CD14-positive monocyte (primary cell): Measurements from ENCODE around the gene SULF2. TPM values are rescaled to one million over a fixed set of nuclear protein-coding genes. Genes with fewer than 3 reads are reported as not detected.

ENCODE experiments used
- DNase-seq, 3 donors: peaks; one replicate each; pipeline ENCODE4 v3.0.0-alpha.2; 2011 to 2022
- H2AFZ ChIP-seq: 2 replicates; pipeline ENCODE4 v1.6.0; 2012; ENCODE audit warnings: mild to moderate bottlenecking, low read depth, low read length, inconsistent platforms; ENCODE audit not compliant: insufficient read depth, poor library complexity, severe bottlenecking
- H3K27ac ChIP-seq, 2 donors: 1 replicate in 1 of 2; 2 replicates in 1 of 2; pipeline ENCODE4 v1.5.1; 2012 to 2013; ENCODE audit warnings: low read length in 2 of 2, control low read depth in 1 of 2, inconsistent platforms in 1 of 2, low read depth in 1 of 2, mild to moderate bottlenecking in 1 of 2
- H3K27me3 ChIP-seq, 2 donors: one replicate each; pipeline versions ENCODE4 v1.6.0 to v1.6.1; 2011 to 2013; ENCODE audit warnings: low read length in 2 of 2; ENCODE audit not compliant: control insufficient read depth in 2 of 2, insufficient read depth in 2 of 2
- H3K36me3 ChIP-seq, 2 donors: replicated peaks in 1 of 2; 1 replicate in 1 of 2; 2 replicates in 1 of 2; pipeline versions ENCODE4 v1.5.1 to v1.6.1; 2012 to 2013; ENCODE audit warnings: low read length in 2 of 2, control low read depth in 1 of 2, inconsistent platforms in 1 of 2, mild to moderate bottlenecking in 1 of 2; ENCODE audit not compliant: insufficient read depth in 2 of 2, control insufficient read depth in 1 of 2
- H3K4me1 ChIP-seq, 2 donors: 1 replicate in 1 of 2; 2 replicates in 1 of 2; pipeline versions ENCODE4 v1.5.1 to v1.6.1; 2012 to 2013; ENCODE audit warnings: low read length in 2 of 2, control low read depth in 1 of 2, inconsistent platforms in 1 of 2, mild to moderate bottlenecking in 1 of 2, moderate library complexity in 1 of 2; ENCODE audit not compliant: insufficient read depth in 2 of 2, control insufficient read depth in 1 of 2
- H3K4me2 ChIP-seq: replicated peaks from 2 replicates; pipeline ENCODE3; 2012; ENCODE audit warnings: low read length, moderate library complexity, mild to moderate bottlenecking; ENCODE audit not compliant: poor library complexity, severe bottlenecking; ENCODE audit errors: extremely low read depth
- H3K4me3 ChIP-seq, 3 experiments: fragments of 200-600 bp in 1 of 3; sonication (generic) in 1 of 3; replicated peaks in 1 of 3; 1 replicate in 2 of 3; 2 replicates in 1 of 3; pipeline ENCODE4 v1.5.1; 2011 to 2013; ENCODE audit warnings: low read length in 3 of 3, mild to moderate bottlenecking in 3 of 3, control low read depth in 2 of 3, low read depth in 2 of 3, inconsistent platforms in 1 of 3, moderate library complexity in 1 of 3
- H3K79me2 ChIP-seq: 2 replicates; pipeline ENCODE4 v1.6.0; 2012; ENCODE audit warnings: mild to moderate bottlenecking, control low read depth, inconsistent platforms, low read length, moderate library complexity; ENCODE audit not compliant: insufficient read depth
- H3K9ac ChIP-seq: 2 replicates; pipeline ENCODE4 v1.6.0; 2017; ENCODE audit warnings: low read length, mild to moderate bottlenecking; ENCODE audit not compliant: insufficient read depth, poor library complexity, severe bottlenecking
- H3K9me3 ChIP-seq, 2 donors: replicated peaks in 1 of 2; 1 replicate in 1 of 2; 2 replicates in 1 of 2; pipeline versions ENCODE4 v1.5.1 to v1.6.1; 2012 to 2013; ENCODE audit warnings: low read length in 2 of 2, control low read depth in 1 of 2; ENCODE audit not compliant: control insufficient read depth in 1 of 2, insufficient read depth in 1 of 2
- H4K20me1 ChIP-seq: 2 replicates; pipeline ENCODE4 v1.6.0; 2012; ENCODE audit warnings: mild to moderate bottlenecking, low read length, control low read depth, moderate library complexity; ENCODE audit not compliant: insufficient read depth
- H3K27ac Mint-ChIP-seq, 7 donors: one replicate each; pipeline ENCODE4 v1.8.0; 2020; ENCODE audit warnings: mild to moderate bottlenecking in 7 of 7, mixed read lengths in 7 of 7, moderate library complexity in 6 of 7, inconsistent platforms in 2 of 7
- H3K27me3 Mint-ChIP-seq, 3 donors: one replicate each; pipeline ENCODE4 v1.8.0; 2021 to 2022; ENCODE audit warnings: low read depth in 3 of 3, mild to moderate bottlenecking in 3 of 3, mixed read lengths in 3 of 3, moderate library complexity in 3 of 3, inconsistent platforms in 1 of 3
- H3K36me3 Mint-ChIP-seq, 2 donors: one replicate each; pipeline ENCODE4 v1.8.0; 2020; ENCODE audit warnings: mixed read lengths in 2 of 2, inconsistent platforms in 1 of 2, mild to moderate bottlenecking in 1 of 2
- H3K4me1 Mint-ChIP-seq: one replicate; pipeline ENCODE4 v1.8.0; 2020; ENCODE audit warnings: mild to moderate bottlenecking, mixed read lengths
- H3K4me3 Mint-ChIP-seq, 2 donors: one replicate each; pipeline ENCODE4 v1.8.0; 2020; ENCODE audit warnings: mild to moderate bottlenecking in 2 of 2, mixed read lengths in 2 of 2, moderate library complexity in 1 of 2
- H3K9me3 Mint-ChIP-seq, 7 donors: one replicate each; pipeline ENCODE4 v1.8.0; 2020 to 2022; ENCODE audit warnings: mixed read lengths in 7 of 7, mild to moderate bottlenecking in 6 of 7, moderate library complexity in 6 of 7, inconsistent platforms in 2 of 7
- CTCF ChIP-seq: fragments of 200-600 bp; IDR thresholded peaks from one replicate; pipeline ENCODE4 v1.8.0; 2022; ENCODE audit warnings: antibody characterized with exemption, mild to moderate bottlenecking
- WGBS: methylation state at CpG from one replicate; pipeline ENCODE4 v1.1.5; 2013; ENCODE audit warnings: missing lambda C conversion rate; ENCODE audit not compliant: insufficient coverage; 5-methylcytosine and 5-hydroxymethylcytosine counted together
- intact Hi-C, 2 donors: fragments of 100-400 bp; cut with micrococcal nuclease; formaldehyde crosslinking; loops; one replicate each; pipeline versions ENCODE4 v1.15.0 to v1.15.1; 2023
- polyA plus RNA-seq, 3 donors: library from polyadenylated mRNA; depleted of rRNA in 1 of 3; unstranded in 2 of 3; stranded (reverse) in 1 of 3; fragments of 300-500 nt in 2 of 3; fragments of >200 nt in 1 of 3; fragmentation: Illumina TruSeq in 2 of 3; gene quantifications; 1 replicate in 2 of 3; 2 replicates in 1 of 3; pipeline ENCODE4 v1.2.3, GENCODE V29; 2012 to 2021

SULF2 gene
- polyA plus RNA-seq, 3 donors, result 60.3 to 156 (median 75.5) TPM

- Mint-ChIP-seq H3K27me3 (no peaks in the 10 kb centered on the region), H3K27ac (no peak overlapping the region), H3K4me3 (no peak overlapping the region), H3K9me3 (no peaks in the 10 kb centered on the region), H3K36me3 (peaks cover 83 to 96% of the 10 kb centered on the region in 2 donors), H3K4me1 (no peaks in the 10 kb centered on the region)
- Histone ChIP-seq H3K9ac (no peak overlapping the region), H3K36me3 (peaks cover 82 to 100% of the 10 kb centered on the region in 2 donors), H4K20me1 (peaks cover 81% of the 10 kb centered on the region), H2AFZ (no peak overlapping the region), H3K79me2 (no peaks in the 10 kb centered on the region), H3K27ac (no peak overlapping the region), H3K4me2 (no peak overlapping the region), H3K4me1 (no peaks in the 10 kb centered on the region), H3K4me3 (no peak overlapping the region), H3K27me3 (no peaks in the 10 kb centered on the region), H3K9me3 (no peaks in the 10 kb centered on the region)
- intact Hi-C loops, result loop anchor here in 1 of 2 donors (10.0 kb wide), 1 partner anchor 353 kb away; no protein-coding TSS in a partner anchor
- TF ChIP-seq CTCF, result no peak
- 80% methylated on average over 3 of the region's 4 CpGs for WGBS
- DNase-seq, result no peak
These were observed 157.7 kb downstream of the SULF2 start for GRCh38 chr20:47627540-47627939.

- DNase-seq, result no peak
- no peak for TF ChIP-seq CTCF
- no peak overlapping the region for H3K4me2 ChIP-seq
- Mint-ChIP-seq H3K27me3 (no peaks in the 10 kb centered on the region), H3K36me3 (peaks cover 55 to 64% of the 10 kb centered on the region in 2 donors), H3K4me3 (no peak overlapping the region), H3K9me3 (no peaks in the 10 kb centered on the region), H3K27ac (peak overlapping the region in 1 of 7 donors; percentile 54), H3K4me1 (no peaks in the 10 kb centered on the region)
- H3K4me3 ChIP-seq, result no peak overlapping the region
- H4K20me1 ChIP-seq, result peaks cover 99% of the 10 kb centered on the region
- no peaks in the 10 kb centered on the region for H3K4me1 ChIP-seq
- no peaks in the 10 kb centered on the region for H3K27me3 ChIP-seq
- no CpG with 5 or more reads among the region's 2 CpGs for WGBS
- H2AFZ ChIP-seq, result no peak overlapping the region
- no peak overlapping the region for H3K27ac ChIP-seq
- H3K9me3 ChIP-seq, result no peaks in the 10 kb centered on the region
- H3K9ac ChIP-seq, result no peak overlapping the region
- H3K79me2 ChIP-seq, result peaks cover 24% of the 10 kb centered on the region
- peaks cover 51 to 66% of the 10 kb centered on the region in 2 donors for H3K36me3 ChIP-seq
- intact Hi-C loops, result loop anchor here in 1 of 2 donors (10.0 kb wide), 1 partner anchor 348 kb away; no protein-coding TSS in a partner anchor
These were observed 162.1 kb downstream of the SULF2 start for GRCh38 chr20:47623206-47623605.
